ENCODE measurements around the gene CMSS1.

- TF ChIP-seq ZNF660 (tag by site-specific recombination; IDR thresholded peaks at IDR 0.05) (no peak), YY1 (tag by site-specific recombination; IDR thresholded peaks at IDR 0.05) (no peak), SETDB1 (IDR thresholded peaks at IDR 0.05; ENCODE audit: insufficient read length, low read length) (no peak), ZNF394 (tag by site-specific recombination; IDR thresholded peaks at IDR 0.05; ENCODE audit: borderline replicate concordance) (no peak)
- TF ChIP-seq, protein P1, sequence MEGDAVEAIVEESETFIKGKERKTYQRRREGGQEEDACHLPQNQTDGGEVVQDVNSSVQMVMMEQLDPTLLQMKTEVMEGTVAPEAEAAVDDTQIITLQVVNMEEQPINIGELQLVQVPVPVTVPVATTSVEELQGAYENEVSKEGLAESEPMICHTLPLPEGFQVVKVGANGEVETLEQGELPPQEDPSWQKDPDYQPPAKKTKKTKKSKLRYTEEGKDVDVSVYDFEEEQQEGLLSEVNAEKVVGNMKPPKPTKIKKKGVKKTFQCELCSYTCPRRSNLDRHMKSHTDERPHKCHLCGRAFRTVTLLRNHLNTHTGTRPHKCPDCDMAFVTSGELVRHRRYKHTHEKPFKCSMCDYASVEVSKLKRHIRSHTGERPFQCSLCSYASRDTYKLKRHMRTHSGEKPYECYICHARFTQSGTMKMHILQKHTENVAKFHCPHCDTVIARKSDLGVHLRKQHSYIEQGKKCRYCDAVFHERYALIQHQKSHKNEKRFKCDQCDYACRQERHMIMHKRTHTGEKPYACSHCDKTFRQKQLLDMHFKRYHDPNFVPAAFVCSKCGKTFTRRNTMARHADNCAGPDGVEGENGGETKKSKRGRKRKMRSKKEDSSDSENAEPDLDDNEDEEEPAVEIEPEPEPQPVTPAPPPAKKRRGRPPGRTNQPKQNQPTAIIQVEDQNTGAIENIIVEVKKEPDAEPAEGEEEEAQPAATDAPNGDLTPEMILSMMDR (tag by site-specific recombination; IDR thresholded peaks at IDR 0.05): no peak
Observed at GRCh38 chr3:99857278-99857677, 39.6 kb downstream of the CMSS1 start.
